Kidney (tissue), 14 donors: Measurements from ENCODE around the gene SAMD4A. TPM values are rescaled to one million over a fixed set of nuclear protein-coding genes. Genes with fewer than 3 reads are reported as not detected.

Experiments used
- DNase-seq, 5 donors: peaks; one replicate each; pipeline ENCODE4 v3.0.0-alpha.2; 2013 to 2020
- FAIRE-seq: peaks from 2 replicates; lab custom pipeline; 2012; peaks lifted over from hg19 to GRCh38; lab: Jason Lieb, UNC
- H3K27ac ChIP-seq, 2 donors: one replicate each; pipeline ENCODE4 v1.7.0; 2013; ENCODE audit warnings: low read depth in 2 of 2, low read length in 2 of 2, inconsistent platforms in 1 of 2
- H3K27me3 ChIP-seq: one replicate; pipeline ENCODE4 v1.7.1; 2013; ENCODE audit warnings: low read length, inconsistent platforms; ENCODE audit not compliant: control insufficient read depth, insufficient read depth
- H3K36me3 ChIP-seq, 3 donors: one replicate each; pipeline versions ENCODE4 v1.7.0 to v1.7.1; 2013; ENCODE audit warnings: low read length in 3 of 3, control low read depth in 1 of 3, inconsistent platforms in 1 of 3; ENCODE audit not compliant: insufficient read depth in 3 of 3, control insufficient read depth in 2 of 3
- H3K4me1 ChIP-seq, 3 donors: one replicate each; pipeline versions ENCODE4 v1.7.0 to v1.7.1; 2013; ENCODE audit warnings: low read length in 3 of 3, inconsistent platforms in 1 of 3, low read depth in 1 of 3; ENCODE audit not compliant: control insufficient read depth in 2 of 3, insufficient read depth in 2 of 3
- H3K4me3 ChIP-seq, 3 donors: one replicate each; pipeline versions ENCODE4 v1.7.0 to v1.8.1; 2013; ENCODE audit warnings: low read length in 3 of 3, control low read depth in 1 of 3, inconsistent platforms in 1 of 3
- H3K9ac ChIP-seq, 3 donors: one replicate each; pipeline versions ENCODE4 v1.7.0 to v1.7.1; 2013; ENCODE audit warnings: low read length in 3 of 3, control low read depth in 1 of 3, inconsistent platforms in 1 of 3
- H3K9me3 ChIP-seq, 3 donors: one replicate each; pipeline versions ENCODE4 v1.7.0 to v1.7.1; 2013; ENCODE audit warnings: low read length in 3 of 3, control low read depth in 1 of 3, inconsistent platforms in 1 of 3; ENCODE audit not compliant: control insufficient read depth in 2 of 3, insufficient read depth in 1 of 3
- intact Hi-C: fragments of 100-400 bp; cut with DNase I; formaldehyde crosslinking; loops from one replicate; pipeline ENCODE4 v1.11.1; 2022
- polyA plus RNA-seq: library from polyadenylated mRNA; stranded (reverse); fragments of 350-450 nt; fragmentation: Illumina TruSeq; extraction: RNeasy Lipid Tissue Mini Kit (QIAGEN cat#74804); gene quantifications from one replicate; pipeline ENCODE4 v1.2.3, GENCODE V29; 2014; ENCODE audit warnings: low read depth, low replicate concordance; ENCODE audit not compliant: insufficient read depth
- total RNA-seq: library from RNA; stranded (reverse); fragmentation: NEBNext Ultra II Directional; extraction: Animal tissue kit (Norgen Biotek cat#: 25700); gene quantifications from one replicate; pipeline ENCODE4 v1.2.1, GENCODE V29; 2021
- TF ChIP-seq, protein P1 (sequence below): IDR thresholded peaks from 3 replicates; pipeline ENCODE4 v1.5.1; 2012; ENCODE audit warnings: mild to moderate bottlenecking, moderate library complexity, borderline replicate concordance; ENCODE audit not compliant: insufficient read depth; ENCODE audit errors: extremely low read depth
- donor health status: control.
- donor health status: control.
- donor health status: control.
- donor health status: control.
- donor health status: control.
- donor health status: DM: yes; HTN: yes; CAD: no.
- donor health status: Normal renal cell carcinoma (clear cell type).

Gene SAMD4A
- total and polyA plus RNA-seq, 2 donors from 2014 or later: 7.4 to 46.5 TPM

GRCh38 chr14:54662491-54663133 is 95.7 kb downstream of the SAMD4A start:
- Histone ChIP-seq H3K27me3 (no peaks in the 10 kb centered on the region), H3K4me3 (no peak overlapping the region), H3K27ac (peak overlapping the region in 1 of 2 donors; percentile 27), H3K4me1 (no peaks in the 10 kb centered on the region), H3K36me3 (no peaks in the 10 kb centered on the region), H3K9me3 (no peaks in the 10 kb centered on the region), H3K9ac (no peak overlapping the region)
- TF ChIP-seq, protein P1, sequence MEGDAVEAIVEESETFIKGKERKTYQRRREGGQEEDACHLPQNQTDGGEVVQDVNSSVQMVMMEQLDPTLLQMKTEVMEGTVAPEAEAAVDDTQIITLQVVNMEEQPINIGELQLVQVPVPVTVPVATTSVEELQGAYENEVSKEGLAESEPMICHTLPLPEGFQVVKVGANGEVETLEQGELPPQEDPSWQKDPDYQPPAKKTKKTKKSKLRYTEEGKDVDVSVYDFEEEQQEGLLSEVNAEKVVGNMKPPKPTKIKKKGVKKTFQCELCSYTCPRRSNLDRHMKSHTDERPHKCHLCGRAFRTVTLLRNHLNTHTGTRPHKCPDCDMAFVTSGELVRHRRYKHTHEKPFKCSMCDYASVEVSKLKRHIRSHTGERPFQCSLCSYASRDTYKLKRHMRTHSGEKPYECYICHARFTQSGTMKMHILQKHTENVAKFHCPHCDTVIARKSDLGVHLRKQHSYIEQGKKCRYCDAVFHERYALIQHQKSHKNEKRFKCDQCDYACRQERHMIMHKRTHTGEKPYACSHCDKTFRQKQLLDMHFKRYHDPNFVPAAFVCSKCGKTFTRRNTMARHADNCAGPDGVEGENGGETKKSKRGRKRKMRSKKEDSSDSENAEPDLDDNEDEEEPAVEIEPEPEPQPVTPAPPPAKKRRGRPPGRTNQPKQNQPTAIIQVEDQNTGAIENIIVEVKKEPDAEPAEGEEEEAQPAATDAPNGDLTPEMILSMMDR: no peak
- DNase-seq (peak in 1 of 5 donors; percentile 53), FAIRE-seq (no peak)
- intact Hi-C loops: no loop called here

DNA sequence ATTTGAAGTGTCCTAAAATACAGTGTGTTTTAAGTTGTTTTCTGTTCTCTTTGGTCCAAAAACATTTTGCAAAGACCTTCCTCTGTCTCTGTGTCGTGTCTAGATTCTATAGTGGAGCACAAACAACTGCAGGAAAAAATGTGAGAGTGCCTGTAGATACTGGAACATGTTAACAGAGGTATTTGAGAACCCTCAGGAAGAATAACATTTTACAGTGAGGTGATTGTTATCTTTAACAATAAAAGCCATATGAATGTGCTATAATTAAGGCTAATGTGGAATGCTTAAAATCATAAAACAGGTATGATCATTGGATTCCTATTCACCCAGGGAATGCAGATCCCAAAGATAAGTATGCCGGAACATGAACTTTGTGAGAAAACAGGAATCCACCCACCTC is 98.0 kb downstream of the SAMD4A start:
- Histone ChIP-seq H3K9me3 (no peaks in the 10 kb centered on the region), H3K9ac (no peak overlapping the region), H3K27ac (no peak overlapping the region), H3K36me3 (no peaks in the 10 kb centered on the region), H3K27me3 (no peaks in the 10 kb centered on the region), H3K4me3 (no peak overlapping the region), H3K4me1 (no peaks in the 10 kb centered on the region)
- FAIRE-seq: no peak
- intact Hi-C loops: no loop called here
- TF ChIP-seq, protein P1: no peak
- no peak for DNase-seq

DNA sequence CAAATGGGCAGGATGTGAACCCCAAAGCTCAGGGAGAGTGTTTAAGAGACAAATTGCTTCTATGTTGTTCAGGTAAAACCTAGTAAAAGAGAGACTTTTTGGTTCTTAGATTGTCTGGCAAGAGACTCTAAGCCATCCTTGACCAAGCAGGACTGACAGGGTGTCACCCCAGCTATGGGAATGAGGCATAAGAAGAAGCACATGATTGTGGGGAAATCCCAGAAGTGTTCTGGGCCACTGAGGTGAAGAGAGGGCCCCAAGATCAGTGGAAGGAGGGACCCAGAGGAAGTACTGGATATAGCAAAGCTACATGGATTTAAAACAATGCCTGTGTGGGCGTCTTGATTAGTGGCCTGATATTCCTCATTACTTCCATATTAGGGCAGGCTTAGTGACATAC is 99.0 kb downstream of the SAMD4A start:
- intact Hi-C loops: no loop called here
- no peak for FAIRE-seq
- H3K9ac ChIP-seq: no peak overlapping the region
- TF ChIP-seq, protein P1: no peak
- H3K9me3 ChIP-seq: no peaks in the 10 kb centered on the region
- no peaks in the 10 kb centered on the region for H3K36me3 ChIP-seq
- no peak for DNase-seq
- no peak overlapping the region for H3K4me3 ChIP-seq
- no peaks in the 10 kb centered on the region for H3K27me3 ChIP-seq
- H3K27ac ChIP-seq: no peak overlapping the region
- no peaks in the 10 kb centered on the region for H3K4me1 ChIP-seq
